ENCODE measurements around the gene KRTAP10-4. TPM values are rescaled to one million over a fixed set of nuclear protein-coding genes. Genes with fewer than 3 reads are reported as not detected.

The KRTAP10-4 gene
- total and polyA plus RNA-seq, 2 experiments from 2014 or later = not detected

- in situ Hi-C loops (cut with MboI) = no loop called here
- Histone ChIP-seq H3K4me2 (ENCODE audit: unreplicated experiment) (no peak overlapping the region), H3K9ac (no peak overlapping the region), H3K27me3 (replicated peaks; ENCODE audit: insufficient read depth) (no peaks in the 10 kb centered on the region), H3K27ac (no peak overlapping the region), H3K36me3 (ENCODE audit: low read depth) (no peaks in the 10 kb centered on the region), H3K79me2 (ENCODE audit: insufficient read depth) (no peaks in the 10 kb centered on the region), H3K4me3 (no peak overlapping the region), H3K9me3 (ENCODE audit: low read depth) (no peaks in the 10 kb centered on the region), H3F3A (ENCODE audit: insufficient read depth) (no peaks in the 10 kb centered on the region), H4K20me1 (ENCODE audit: insufficient read depth) (no peaks in the 10 kb centered on the region), H3K4me1 (ENCODE audit: insufficient read depth) (no peaks in the 10 kb centered on the region), H3K9me2 (ENCODE audit: insufficient read depth) (no peaks in the 10 kb centered on the region), H2AFZ (no peak overlapping the region)
- no peak for TF ChIP-seq EZH2phosphoT487 (IDR thresholded peaks at IDR 0.05; ENCODE audit: insufficient read depth, low read depth)
- no peak for TF ChIP-seq EZH2 (IDR thresholded peaks at IDR 0.05; ENCODE audit: insufficient read depth, poor library complexity, severe bottlenecking)
- DNase-seq = no peak
- 45 to 46% methylated on average over 30 of the region's 30 CpGs for WGBS, 2 experiments (ENCODE audit: low coverage in 1 of 2, low lambda C conversion rate in 2 of 2, missing lambda C conversion rate in 2 of 2)
Observed at GRCh38 chr21:44531606-44532564, 41.6 kb upstream of the KRTAP10-4 start.

GRCh38 chr21:44532712-44533111 is 40.8 kb upstream of the KRTAP10-4 start:
- 71 to 75% methylated on average over 16 of the region's 16 CpGs for WGBS, 2 experiments (ENCODE audit: low coverage in 1 of 2, low lambda C conversion rate in 2 of 2, missing lambda C conversion rate in 2 of 2)
- Histone ChIP-seq H3K27ac (no peak overlapping the region), H3F3A (ENCODE audit: insufficient read depth) (no peaks in the 10 kb centered on the region), H3K4me3 (no peak overlapping the region), H3K36me3 (ENCODE audit: low read depth) (no peaks in the 10 kb centered on the region), H3K4me2 (ENCODE audit: unreplicated experiment) (no peak overlapping the region), H3K79me2 (ENCODE audit: insufficient read depth) (no peaks in the 10 kb centered on the region), H3K27me3 (replicated peaks; ENCODE audit: insufficient read depth) (no peaks in the 10 kb centered on the region), H3K9ac (no peak overlapping the region), H3K4me1 (ENCODE audit: insufficient read depth) (no peaks in the 10 kb centered on the region), H3K9me3 (ENCODE audit: low read depth) (no peaks in the 10 kb centered on the region), H4K20me1 (ENCODE audit: insufficient read depth) (no peaks in the 10 kb centered on the region), H2AFZ (no peak overlapping the region), H3K9me2 (ENCODE audit: insufficient read depth) (no peaks in the 10 kb centered on the region)
- DNase-seq = no peak
- TF ChIP-seq EZH2phosphoT487 (IDR thresholded peaks at IDR 0.05; ENCODE audit: insufficient read depth, low read depth) = no peak
- no peak for TF ChIP-seq EZH2 (IDR thresholded peaks at IDR 0.05; ENCODE audit: insufficient read depth, poor library complexity, severe bottlenecking)
- in situ Hi-C loops (cut with MboI) = no loop called here

GRCh38 chr21:44533121-44533890 is 40.2 kb upstream of the KRTAP10-4 start:
- no peak overlapping the region for H3K9ac ChIP-seq
- WGBS, 2 experiments (ENCODE audit: low coverage in 1 of 2, low lambda C conversion rate in 2 of 2, missing lambda C conversion rate in 2 of 2) = 73 to 75% methylated on average over 36 to 37 of the region's 37 CpGs
- no peak for TF ChIP-seq EZH2 (IDR thresholded peaks at IDR 0.05; ENCODE audit: insufficient read depth, poor library complexity, severe bottlenecking)
- TF ChIP-seq EZH2phosphoT487 (IDR thresholded peaks at IDR 0.05; ENCODE audit: insufficient read depth, low read depth) = no peak
- no peaks in the 10 kb centered on the region for H3K27me3 ChIP-seq (replicated peaks; ENCODE audit: insufficient read depth)
- H3K4me1 ChIP-seq (ENCODE audit: insufficient read depth) = no peaks in the 10 kb centered on the region
- no peaks in the 10 kb centered on the region for H3K79me2 ChIP-seq (ENCODE audit: insufficient read depth)
- in situ Hi-C loops (cut with MboI) = no loop called here
- H4K20me1 ChIP-seq (ENCODE audit: insufficient read depth) = no peaks in the 10 kb centered on the region
- no peak overlapping the region for H3K27ac ChIP-seq
- no peak overlapping the region for H3K4me3 ChIP-seq
- no peak overlapping the region for H2AFZ ChIP-seq
- H3K36me3 ChIP-seq (ENCODE audit: low read depth) = no peaks in the 10 kb centered on the region
- H3K4me2 ChIP-seq (ENCODE audit: unreplicated experiment) = no peak overlapping the region
- H3K9me2 ChIP-seq (ENCODE audit: insufficient read depth) = no peaks in the 10 kb centered on the region
- no peak for DNase-seq
- no peaks in the 10 kb centered on the region for H3F3A ChIP-seq (ENCODE audit: insufficient read depth)
- H3K9me3 ChIP-seq (ENCODE audit: low read depth) = no peaks in the 10 kb centered on the region

- no peaks in the 10 kb centered on the region for H3K9me2 ChIP-seq (ENCODE audit: insufficient read depth)
- no peaks in the 10 kb centered on the region for H3K4me1 ChIP-seq (ENCODE audit: insufficient read depth)
- WGBS, 2 experiments (ENCODE audit: low coverage in 1 of 2, low lambda C conversion rate in 2 of 2, missing lambda C conversion rate in 2 of 2) = 74 to 75% methylated on average over 7 to 21 of the region's 21 CpGs
- no peaks in the 10 kb centered on the region for H3K79me2 ChIP-seq (ENCODE audit: insufficient read depth)
- no peak overlapping the region for H3K27ac ChIP-seq
- no peaks in the 10 kb centered on the region for H3F3A ChIP-seq (ENCODE audit: insufficient read depth)
- no peak for DNase-seq
- no peak overlapping the region for H3K4me3 ChIP-seq
- H4K20me1 ChIP-seq (ENCODE audit: insufficient read depth) = no peaks in the 10 kb centered on the region
- no peak overlapping the region for H3K9ac ChIP-seq
- no peaks in the 10 kb centered on the region for H3K36me3 ChIP-seq (ENCODE audit: low read depth)
- no peaks in the 10 kb centered on the region for H3K27me3 ChIP-seq (replicated peaks; ENCODE audit: insufficient read depth)
- TF ChIP-seq EZH2 (IDR thresholded peaks at IDR 0.05; ENCODE audit: insufficient read depth, poor library complexity, severe bottlenecking) = no peak
- TF ChIP-seq EZH2phosphoT487 (IDR thresholded peaks at IDR 0.05; ENCODE audit: insufficient read depth, low read depth) = no peak
- no peak overlapping the region for H3K4me2 ChIP-seq (ENCODE audit: unreplicated experiment)
- H2AFZ ChIP-seq = no peak overlapping the region
- in situ Hi-C loops (cut with MboI) = no loop called here
- no peaks in the 10 kb centered on the region for H3K9me3 ChIP-seq (ENCODE audit: low read depth)
Observed at GRCh38 chr21:44533891-44534627, 39.5 kb upstream of the KRTAP10-4 start.

Measured in GM23248 (cell line).